ENCODE results near the gene CDH4.

DNA sequence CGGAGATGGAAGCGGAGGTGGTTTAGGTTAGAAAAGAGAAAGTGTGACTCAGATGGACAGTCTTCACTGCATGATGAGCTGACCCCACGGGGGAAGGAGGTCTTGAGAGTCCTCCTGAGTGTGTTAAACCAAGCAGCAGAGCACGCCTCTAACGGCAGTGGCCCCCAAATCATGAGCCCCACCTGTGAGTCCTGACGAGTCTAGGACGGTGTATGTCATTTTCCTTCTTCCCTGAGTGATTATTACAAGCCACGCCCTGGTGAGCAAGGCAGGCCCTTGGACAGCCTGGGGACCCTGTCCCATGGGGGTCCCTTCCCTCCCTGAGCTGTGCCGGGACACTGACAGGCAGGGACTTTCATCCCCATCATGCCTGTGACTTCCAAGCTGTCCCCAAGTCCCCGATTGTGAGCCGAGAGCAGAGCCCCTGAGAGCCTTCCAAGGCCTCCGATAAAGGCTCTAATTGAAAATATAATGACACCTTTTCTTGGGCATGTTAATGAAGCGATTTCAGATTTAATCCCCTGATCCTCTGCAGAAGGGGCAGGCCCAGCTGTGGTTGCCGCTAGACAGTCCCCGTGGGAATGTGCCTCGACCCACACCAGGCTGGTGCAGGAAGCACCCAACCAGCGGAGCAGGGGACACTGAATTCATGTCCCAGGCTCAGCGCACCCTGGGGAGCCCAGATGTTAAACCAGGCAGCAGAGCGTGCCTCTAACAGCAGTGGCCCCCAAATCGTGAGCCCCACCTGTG is 493.5 kb downstream of the CDH4 start:
- TF ChIP-seq EZH2 (IDR thresholded peaks at IDR 0.05; ENCODE audit: borderline replicate concordance, insufficient read depth, low read depth, low read length, poor library complexity, severe bottlenecking): no peak
- TF ChIP-seq, protein P1, sequence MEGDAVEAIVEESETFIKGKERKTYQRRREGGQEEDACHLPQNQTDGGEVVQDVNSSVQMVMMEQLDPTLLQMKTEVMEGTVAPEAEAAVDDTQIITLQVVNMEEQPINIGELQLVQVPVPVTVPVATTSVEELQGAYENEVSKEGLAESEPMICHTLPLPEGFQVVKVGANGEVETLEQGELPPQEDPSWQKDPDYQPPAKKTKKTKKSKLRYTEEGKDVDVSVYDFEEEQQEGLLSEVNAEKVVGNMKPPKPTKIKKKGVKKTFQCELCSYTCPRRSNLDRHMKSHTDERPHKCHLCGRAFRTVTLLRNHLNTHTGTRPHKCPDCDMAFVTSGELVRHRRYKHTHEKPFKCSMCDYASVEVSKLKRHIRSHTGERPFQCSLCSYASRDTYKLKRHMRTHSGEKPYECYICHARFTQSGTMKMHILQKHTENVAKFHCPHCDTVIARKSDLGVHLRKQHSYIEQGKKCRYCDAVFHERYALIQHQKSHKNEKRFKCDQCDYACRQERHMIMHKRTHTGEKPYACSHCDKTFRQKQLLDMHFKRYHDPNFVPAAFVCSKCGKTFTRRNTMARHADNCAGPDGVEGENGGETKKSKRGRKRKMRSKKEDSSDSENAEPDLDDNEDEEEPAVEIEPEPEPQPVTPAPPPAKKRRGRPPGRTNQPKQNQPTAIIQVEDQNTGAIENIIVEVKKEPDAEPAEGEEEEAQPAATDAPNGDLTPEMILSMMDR (IDR thresholded peaks at IDR 0.05): no peak

All from B cell (primary cell).